Measurements from ENCODE around the gene NBEAL1.
"Not testable (repeated sequence)": the region's sequence is repeated elsewhere in the genome, so short reads cannot be mapped to it uniquely, and the experiment has no call there.

Gene NBEAL1

GRCh38 chr2:203252818-203253217, 238.1 kb downstream of the NBEAL1 start:
- no peak for DNase-seq (ENCODE audit: low read depth)
- TF ChIP-seq CTCF (IDR thresholded peaks at IDR 0.05; ENCODE audit: insufficient read depth, low read depth, low read length, missing control alignments), result no peak
- H3K4me3 ChIP-seq (ENCODE audit: low read length), result no peak overlapping the region

GRCh38 chr2:203253422-203254095, 238.9 kb downstream of the NBEAL1 start:
- DNase-seq (ENCODE audit: low read depth); H3K4me3 ChIP-seq (ENCODE audit: low read length): not testable (repeated sequence)

- H3K4me3 ChIP-seq (ENCODE audit: low read length), result no peak overlapping the region
- DNase-seq (ENCODE audit: low read depth), result no peak
- TF ChIP-seq CTCF (IDR thresholded peaks at IDR 0.05; ENCODE audit: insufficient read depth, low read depth, low read length, missing control alignments), result no peak
Measured at GRCh38 chr2:203261326-203262159, 246.9 kb downstream of the NBEAL1 start.

Data from epithelial cell of esophagus (primary cell).